Stimulated activated CD4-positive, alpha-beta T cell treated with anti-CD3 and anti-CD28 coated beads, Interleukin-1b, Interleukin-23, amount 100 ng/mL, for 4 hours (primary cell): ENCODE data around the gene TIMP2.

ENCODE experiments used
- DNase-seq, 2 donors: peaks; one replicate each; pipeline ENCODE4 v3.0.0-alpha.2; 2020; ENCODE audit warnings: low read depth in 2 of 2

TIMP2 gene

GRCh38 chr17:78839235-78839761 is 85.9 kb downstream of the TIMP2 start:
- DNase-seq: no peak

GRCh38 chr17:78838574-78839005 is 86.6 kb downstream of the TIMP2 start:
- DNase-seq: no peak

GRCh38 chr17:78836420-78837021 is 88.7 kb downstream of the TIMP2 start:
- no peak for DNase-seq

GRCh38 chr17:78834571-78834970 is 90.6 kb downstream of the TIMP2 start:
- DNase-seq: no peak

- no peak for DNase-seq
Observed at GRCh38 chr17:78832541-78832810, 92.7 kb downstream of the TIMP2 start.

GRCh38 chr17:78831688-78832540 is 93.3 kb downstream of the TIMP2 start:
- DNase-seq: no peak

- no peak for DNase-seq
Observed at GRCh38 chr17:78829477-78829876, 95.7 kb downstream of the TIMP2 start.

GRCh38 chr17:78828470-78829185 is 96.6 kb downstream of the TIMP2 start:
- DNase-seq: no peak

GRCh38 chr17:78826836-78827509 is 98.2 kb downstream of the TIMP2 start:
- DNase-seq: no peak

- DNase-seq: no peak
Observed at GRCh38 chr17:78826421-78826820, 98.8 kb downstream of the TIMP2 start.

- no peak for DNase-seq
Observed at GRCh38 chr17:78825696-78826095, 99.5 kb downstream of the TIMP2 start.

- no peak for DNase-seq
Observed at GRCh38 chr17:78824240-78824639, 100.9 kb downstream of the TIMP2 start.

GRCh38 chr17:78823282-78824046 is 101.7 kb downstream of the TIMP2 start:
- DNase-seq: no peak

- no peak for DNase-seq
Observed at GRCh38 chr17:78822552-78822951, 102.6 kb downstream of the TIMP2 start.

GRCh38 chr17:78821961-78822360 is 103.2 kb downstream of the TIMP2 start:
- DNase-seq: no peak

- DNase-seq: no peak
Observed at GRCh38 chr17:78820841-78821240, 104.3 kb downstream of the TIMP2 start.

- no peak for DNase-seq
Observed at GRCh38 chr17:78819806-78820792, 105.1 kb downstream of the TIMP2 start.

GRCh38 chr17:78819402-78819801 is 105.8 kb downstream of the TIMP2 start:
- no peak for DNase-seq

GRCh38 chr17:78818932-78819331 is 106.3 kb downstream of the TIMP2 start:
- no peak for DNase-seq
